ENCODE results near the gene STAM2.
A peak's percentile ranks its signal among the peaks of the same experiment; 100 is the strongest.
"Not testable (repeated sequence)": the region's sequence is repeated elsewhere in the genome, so short reads cannot be mapped to it uniquely, and the experiment has no call there.

STAM2 gene

DNA sequence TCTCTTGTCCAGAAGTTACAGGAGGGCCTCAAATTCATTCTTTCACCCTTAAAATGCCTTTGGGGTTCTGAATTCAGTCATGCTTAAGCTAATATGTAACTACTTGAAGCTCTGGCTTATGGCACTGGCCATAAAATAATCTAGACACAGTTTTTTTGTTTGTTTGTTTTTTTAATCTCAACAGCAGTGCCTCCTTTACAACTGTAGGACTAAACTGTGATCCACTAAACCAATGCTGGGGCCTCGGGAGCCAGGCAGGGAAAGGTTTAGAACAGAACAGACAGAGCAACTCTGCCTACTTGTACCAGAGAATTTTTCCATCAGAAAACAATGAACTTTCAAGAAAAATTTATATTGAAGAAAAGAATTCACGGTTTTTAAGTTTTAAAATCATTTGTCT is 1.7 kb downstream of the STAM2 start:
- Histone ChIP-seq H3K4me2 (peak overlapping the region; percentile 81), H4K20me1 (ENCODE audit: insufficient read depth) (no peaks in the 10 kb centered on the region), H3K27me3 (ENCODE audit: insufficient read depth, low read depth) (no peaks in the 10 kb centered on the region), H3K4me3 (IDR thresholded peaks at IDR 0.05; ENCODE audit: insufficient read depth, low read depth, low read length) (no peak overlapping the region), H3K27ac (no peak overlapping the region), H3K4me1 (ENCODE audit: low read depth, poor library complexity, severe bottlenecking) (peaks cover 23% of the 10 kb centered on the region), H3K79me2 (ENCODE audit: insufficient read depth, low read depth) (peaks cover 57% of the 10 kb centered on the region), H3K9ac (no peak overlapping the region), H2AFZ (ENCODE audit: low read depth) (no peak overlapping the region), H3K36me3 (ENCODE audit: insufficient read depth) (no peaks in the 10 kb centered on the region)
- TF ChIP-seq CTCF (conservative IDR thresholded peaks at IDR 0.05; ENCODE audit: low read depth, low read length): no peak

- H3K36me3 ChIP-seq (ENCODE audit: insufficient read depth); H4K20me1 ChIP-seq (ENCODE audit: insufficient read depth); H3K4me2 ChIP-seq; H2AFZ ChIP-seq (ENCODE audit: low read depth); H3K27me3 ChIP-seq (ENCODE audit: insufficient read depth, low read depth); H3K4me3 ChIP-seq (IDR thresholded peaks at IDR 0.05; ENCODE audit: insufficient read depth, low read depth, low read length); H3K27ac ChIP-seq; H3K9ac ChIP-seq: not testable (repeated sequence)
- Histone ChIP-seq H3K4me1 (ENCODE audit: low read depth, poor library complexity, severe bottlenecking) (peaks cover 24% of the 10 kb centered on the region), H3K79me2 (ENCODE audit: insufficient read depth, low read depth) (peaks cover 70% of the 10 kb centered on the region)
Measured at GRCh38 chr2:152172201-152172785, 3.3 kb downstream of the STAM2 start.

DNA sequence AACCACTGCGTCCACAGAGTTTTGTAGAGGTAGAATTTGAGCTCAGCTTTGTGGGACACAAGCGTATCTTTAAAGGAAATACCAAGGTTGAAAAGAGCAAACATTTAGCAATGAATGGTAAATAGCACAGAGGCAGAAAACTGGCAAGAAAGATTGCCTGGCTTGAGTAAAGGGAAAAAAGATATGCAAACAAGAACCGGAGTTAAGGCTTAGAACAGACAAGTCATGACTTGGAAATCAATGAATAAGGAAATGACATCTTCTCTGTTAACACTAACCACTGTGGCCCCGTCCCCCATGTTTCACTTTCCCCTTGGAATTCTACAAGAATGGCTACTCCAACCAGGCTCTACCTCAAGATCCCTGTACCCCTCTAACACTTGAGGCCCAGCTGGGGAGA is 3.8 kb downstream of the STAM2 start:
- TF ChIP-seq CTCF (conservative IDR thresholded peaks at IDR 0.05; ENCODE audit: low read depth, low read length): no peak
- Histone ChIP-seq H3K27ac (no peak overlapping the region), H3K4me3 (IDR thresholded peaks at IDR 0.05; ENCODE audit: insufficient read depth, low read depth, low read length) (no peak overlapping the region), H3K79me2 (ENCODE audit: insufficient read depth, low read depth) (peaks cover 76% of the 10 kb centered on the region), H3K4me1 (ENCODE audit: low read depth, poor library complexity, severe bottlenecking) (peaks cover 30% of the 10 kb centered on the region), H4K20me1 (ENCODE audit: insufficient read depth) (no peaks in the 10 kb centered on the region), H3K36me3 (ENCODE audit: insufficient read depth) (no peaks in the 10 kb centered on the region), H3K4me2 (no peak overlapping the region), H2AFZ (ENCODE audit: low read depth) (no peak overlapping the region), H3K9ac (no peak overlapping the region), H3K27me3 (ENCODE audit: insufficient read depth, low read depth) (no peaks in the 10 kb centered on the region)

DNA sequence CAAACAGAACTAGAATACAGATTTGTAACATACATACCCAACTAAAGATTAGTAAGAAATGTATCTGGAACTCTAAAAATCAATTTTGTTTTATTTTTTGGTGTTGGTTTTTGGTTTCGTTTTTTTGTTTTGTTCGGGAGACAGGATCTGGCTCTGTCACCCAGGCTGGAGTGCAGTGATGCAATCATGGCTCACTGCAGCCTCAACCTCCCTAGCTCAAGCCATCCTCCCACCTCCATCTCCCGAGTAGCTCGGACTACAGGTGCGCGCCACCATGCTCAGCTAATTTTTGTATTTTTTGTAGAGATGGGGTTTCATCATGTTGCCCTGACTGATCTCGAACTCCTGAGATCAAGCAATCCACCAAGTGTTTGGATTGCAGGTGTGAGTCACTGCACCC is 6.4 kb downstream of the STAM2 start:
- Histone ChIP-seq H3K79me2 (ENCODE audit: insufficient read depth, low read depth) (peaks cover 92% of the 10 kb centered on the region), H3K4me1 (ENCODE audit: low read depth, poor library complexity, severe bottlenecking) (peaks cover 29% of the 10 kb centered on the region)

DNA sequence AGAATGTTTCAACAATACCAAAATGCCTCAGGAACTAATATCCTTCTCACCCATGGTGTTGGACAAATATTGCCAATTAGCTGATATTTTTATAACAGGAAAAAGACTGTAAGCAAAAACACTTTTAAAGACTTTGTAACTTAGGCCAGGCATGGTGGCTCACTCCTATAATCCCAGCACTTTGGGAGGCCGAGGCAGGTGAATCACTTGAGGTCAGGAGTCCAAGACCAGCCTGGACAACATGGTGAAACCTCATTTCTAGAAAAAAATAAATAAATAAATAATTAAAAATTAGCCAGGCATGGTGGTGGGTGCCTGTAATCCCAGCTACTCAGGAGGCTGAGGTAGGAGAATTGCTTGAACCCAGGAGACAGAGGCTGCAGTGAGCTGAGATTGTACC is 8.1 kb downstream of the STAM2 start:
- Histone ChIP-seq H3K4me1 (ENCODE audit: low read depth, poor library complexity, severe bottlenecking) (peaks cover 22% of the 10 kb centered on the region), H3K79me2 (ENCODE audit: insufficient read depth, low read depth) (peaks cover 91% of the 10 kb centered on the region)
- H3K27me3 ChIP-seq (ENCODE audit: insufficient read depth, low read depth); H2AFZ ChIP-seq (ENCODE audit: low read depth); H3K4me2 ChIP-seq; H3K9ac ChIP-seq; H3K27ac ChIP-seq; H3K36me3 ChIP-seq (ENCODE audit: insufficient read depth); H4K20me1 ChIP-seq (ENCODE audit: insufficient read depth); H3K4me3 ChIP-seq (IDR thresholded peaks at IDR 0.05; ENCODE audit: insufficient read depth, low read depth, low read length): not testable (repeated sequence)

More for the DNA sequence above, 6.4 kb downstream of the STAM2 start:
- H3K27me3 ChIP-seq (ENCODE audit: insufficient read depth, low read depth); H3K4me3 ChIP-seq (IDR thresholded peaks at IDR 0.05; ENCODE audit: insufficient read depth, low read depth, low read length); H3K27ac ChIP-seq; H3K4me2 ChIP-seq; H4K20me1 ChIP-seq (ENCODE audit: insufficient read depth); H3K36me3 ChIP-seq (ENCODE audit: insufficient read depth); H2AFZ ChIP-seq (ENCODE audit: low read depth); H3K9ac ChIP-seq: not testable (repeated sequence)

DNA sequence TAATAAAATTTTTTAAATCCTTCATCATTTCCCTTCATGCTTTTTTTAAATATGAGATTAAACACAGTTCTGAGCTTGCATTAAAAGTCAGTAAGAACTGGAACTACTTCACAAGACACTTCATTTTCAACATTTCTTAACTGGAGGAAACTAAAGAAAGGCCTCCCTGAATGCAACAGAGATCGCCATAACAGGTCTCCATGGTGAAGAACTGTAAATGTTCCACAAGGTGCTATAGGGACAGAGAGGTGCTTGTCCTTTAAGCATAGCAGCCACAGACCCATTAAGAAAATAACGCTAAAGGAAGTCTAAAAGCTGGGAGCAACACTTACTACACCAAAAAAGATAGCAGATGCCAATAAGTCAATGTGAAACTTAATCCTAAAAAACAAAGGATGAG is 8.5 kb downstream of the STAM2 start:
- TF ChIP-seq CTCF (conservative IDR thresholded peaks at IDR 0.05; ENCODE audit: low read depth, low read length): no peak
- Histone ChIP-seq H3K79me2 (ENCODE audit: insufficient read depth, low read depth) (peaks cover 91% of the 10 kb centered on the region), H3K36me3 (ENCODE audit: insufficient read depth) (no peaks in the 10 kb centered on the region), H3K27me3 (ENCODE audit: insufficient read depth, low read depth) (no peaks in the 10 kb centered on the region), H3K4me3 (IDR thresholded peaks at IDR 0.05; ENCODE audit: insufficient read depth, low read depth, low read length) (no peak overlapping the region), H3K4me2 (0 out of 2 replicates have a peak overlapping the region, but pooled peaks have one; percentile 2), H4K20me1 (ENCODE audit: insufficient read depth) (no peaks in the 10 kb centered on the region), H3K9ac (no peak overlapping the region), H2AFZ (ENCODE audit: low read depth) (no peak overlapping the region), H3K4me1 (ENCODE audit: low read depth, poor library complexity, severe bottlenecking) (peaks cover 22% of the 10 kb centered on the region), H3K27ac (no peak overlapping the region)
